K562 (cell line): ENCODE measurements around the gene PIGH.

Experiments used
- IRF2 ChIP-seq: sonication (generic); formaldehyde crosslinking; IDR thresholded peaks from 2 replicates; pipeline ENCODE4 v1.8.1; 2022; ENCODE audit warnings: mild to moderate bottlenecking, missing genetic modification reagents
- NONO ChIP-seq, 2 experiments: fragments of 200-400 bp in 1 of 2; fragments of 450-650 bp in 1 of 2; formaldehyde crosslinking in 1 of 2; IDR thresholded peaks; 2 replicates each; pipeline ENCODE4 v1.6.1; 2017; ENCODE audit warnings: low read depth in 2 of 2, mild to moderate bottlenecking in 2 of 2, moderate library complexity in 2 of 2, low read length in 1 of 2
- RFX5 ChIP-seq: IDR thresholded peaks from 2 replicates; pipeline ENCODE4 v1.6.1; 2011; ENCODE audit warnings: low read depth, mild to moderate bottlenecking, improper control_type of control experiment, low read length
- TF ChIP-seq, protein P1 (sequence below): fragments of 200-400 bp; formaldehyde crosslinking; IDR thresholded peaks from 2 replicates; pipeline ENCODE4 v1.6.1; 2017; ENCODE audit warnings: mild to moderate bottlenecking, low read depth, low read length, moderate library complexity

DNA sequence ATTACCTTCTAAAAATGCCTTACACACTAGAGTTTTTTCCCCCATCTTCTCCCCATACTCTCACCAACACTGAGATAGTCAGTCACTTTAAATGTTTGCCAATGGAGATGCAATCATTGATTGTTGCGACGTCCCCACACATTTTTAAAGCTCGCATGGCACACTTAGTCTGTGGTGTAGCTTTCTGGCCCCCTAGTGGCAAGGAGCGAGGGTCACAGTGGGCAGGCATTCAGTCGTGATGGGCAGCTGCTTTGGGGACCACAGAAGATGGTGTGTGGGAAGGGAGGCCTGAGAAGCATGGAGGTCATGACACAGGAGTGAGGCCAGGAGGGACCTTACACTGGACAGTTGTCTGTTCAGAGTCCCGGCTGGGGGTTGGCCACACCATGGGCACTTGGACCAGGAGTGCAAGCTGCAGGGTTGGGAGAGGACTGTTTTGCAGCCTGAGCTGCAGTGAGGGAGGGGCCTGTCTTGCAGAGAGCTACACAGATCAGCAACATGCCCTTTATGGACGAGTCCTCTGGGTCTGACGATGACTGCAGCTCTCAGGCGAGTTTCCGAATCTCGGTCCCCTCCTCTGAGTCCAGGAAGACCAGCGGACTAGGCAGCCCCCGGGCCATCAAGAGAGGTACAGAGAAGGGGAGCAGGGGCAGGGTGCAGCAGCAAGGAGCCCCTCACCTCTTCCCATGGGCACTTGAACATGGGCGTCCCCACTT lies 28.6 kb downstream of the PIGH start:
- TF ChIP-seq, protein P1, sequence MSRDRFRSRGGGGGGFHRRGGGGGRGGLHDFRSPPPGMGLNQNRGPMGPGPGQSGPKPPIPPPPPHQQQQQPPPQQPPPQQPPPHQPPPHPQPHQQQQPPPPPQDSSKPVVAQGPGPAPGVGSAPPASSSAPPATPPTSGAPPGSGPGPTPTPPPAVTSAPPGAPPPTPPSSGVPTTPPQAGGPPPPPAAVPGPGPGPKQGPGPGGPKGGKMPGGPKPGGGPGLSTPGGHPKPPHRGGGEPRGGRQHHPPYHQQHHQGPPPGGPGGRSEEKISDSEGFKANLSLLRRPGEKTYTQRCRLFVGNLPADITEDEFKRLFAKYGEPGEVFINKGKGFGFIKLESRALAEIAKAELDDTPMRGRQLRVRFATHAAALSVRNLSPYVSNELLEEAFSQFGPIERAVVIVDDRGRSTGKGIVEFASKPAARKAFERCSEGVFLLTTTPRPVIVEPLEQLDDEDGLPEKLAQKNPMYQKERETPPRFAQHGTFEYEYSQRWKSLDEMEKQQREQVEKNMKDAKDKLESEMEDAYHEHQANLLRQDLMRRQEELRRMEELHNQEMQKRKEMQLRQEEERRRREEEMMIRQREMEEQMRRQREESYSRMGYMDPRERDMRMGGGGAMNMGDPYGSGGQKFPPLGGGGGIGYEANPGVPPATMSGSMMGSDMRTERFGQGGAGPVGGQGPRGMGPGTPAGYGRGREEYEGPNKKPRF = no peak
- no peak for TF ChIP-seq RFX5
- TF ChIP-seq IRF2 (CRISPR knock-in tag) = no peak
- TF ChIP-seq NONO (IDR thresholded peaks at IDR 0.05; ENCODE audit: low read depth in 2 of 2, low read length in 1 of 2) = no peak
